Liver (tissue), 3 donors: ENCODE results near the gene OR10A5.

Experiments used
- ATF3 ChIP-seq: IDR thresholded peaks from 2 replicates; pipeline ENCODE4 v1.6.1; 2016; ENCODE audit warnings: antibody characterized with exemption
- CTCF ChIP-seq: fragments of 150-350 bp; IDR thresholded peaks from 2 replicates; pipeline ENCODE4 v1.5.1; 2017; ENCODE audit warnings: improper control_type of control experiment, low read depth, low read length; ENCODE audit not compliant: missing input control
- FOXA1 ChIP-seq: IDR thresholded peaks from 2 replicates; pipeline ENCODE4 v1.6.1; 2016; ENCODE audit warnings: antibody characterized with exemption
- GABPA ChIP-seq, 2 donors: IDR thresholded peaks in 1 of 2; conservative IDR thresholded peaks in 1 of 2; 2 replicates each; pipeline ENCODE4 v1.6.1; 2016; ENCODE audit warnings: antibody characterized with exemption in 2 of 2, mild to moderate bottlenecking in 1 of 2, moderate library complexity in 1 of 2
- JUND ChIP-seq, 2 donors: IDR thresholded peaks; 2 replicates each; pipeline ENCODE4 v1.6.1; 2016; ENCODE audit warnings: antibody characterized with exemption in 2 of 2
- NR2F2 ChIP-seq: IDR thresholded peaks from 2 replicates; pipeline ENCODE4 v1.6.1; 2016; ENCODE audit warnings: antibody characterized with exemption
- RAD21 ChIP-seq, 2 donors: IDR thresholded peaks; 2 replicates each; pipeline ENCODE4 v1.6.1; 2016; ENCODE audit warnings: antibody characterized with exemption in 2 of 2, mild to moderate bottlenecking in 2 of 2
- REST ChIP-seq: IDR thresholded peaks from 2 replicates; pipeline ENCODE4 v1.6.1; 2016; ENCODE audit warnings: antibody characterized with exemption, mild to moderate bottlenecking
- RXRA ChIP-seq, 2 donors: IDR thresholded peaks; 2 replicates each; pipeline ENCODE4 v1.6.1; 2017 to 2018; ENCODE audit warnings: antibody characterized with exemption in 2 of 2, mild to moderate bottlenecking in 1 of 2
- YY1 ChIP-seq: IDR thresholded peaks from 2 replicates; pipeline ENCODE4 v1.6.1; 2016; ENCODE audit warnings: antibody characterized with exemption, mild to moderate bottlenecking
- donor health status: healthy.
- donor health status: healthy.

GRCh38 chr11:6888830-6889229 lies 43.3 kb downstream of the OR10A5 start:
- TF ChIP-seq CTCF (no peak), GABPA (IDR thresholded peaks at IDR 0.05 in 1 of 2, conservative IDR thresholded peaks at IDR 0.05 in 1 of 2) (no peak), RXRA (IDR thresholded peaks at IDR 0.05) (no peak), ATF3 (no peak), YY1 (no peak), REST (no peak), FOXA1 (no peak), RAD21 (IDR thresholded peaks at IDR 0.05) (no peak), JUND (IDR thresholded peaks at IDR 0.05) (no peak), NR2F2 (no peak)
